Measurements from ENCODE around the gene ITPK1.

ITPK1 gene

GRCh38 chr14:93079321-93079720 is 36.4 kb downstream of the ITPK1 start:
- no peak for TF ChIP-seq ZFX (IDR thresholded peaks at IDR 0.05)
- no peak for TF ChIP-seq CTCF (conservative IDR thresholded peaks at IDR 0.05)

GRCh38 chr14:93078870-93079269 is 36.9 kb downstream of the ITPK1 start:
- no peak overlapping the region for H3K27ac ChIP-seq
- no peak for TF ChIP-seq CTCF (conservative IDR thresholded peaks at IDR 0.05)
- TF ChIP-seq ZFX (IDR thresholded peaks at IDR 0.05): no peak

More at GRCh38 chr14:93079321-93079720, 36.4 kb downstream of the ITPK1 start:
- no peak overlapping the region for H3K27ac ChIP-seq

- TF ChIP-seq CTCF (conservative IDR thresholded peaks at IDR 0.05): no peak
- TF ChIP-seq ZFX (IDR thresholded peaks at IDR 0.05): no peak
- no peak overlapping the region for H3K27ac ChIP-seq
Measured at GRCh38 chr14:93076755-93077154, 39.0 kb downstream of the ITPK1 start.

- no peak for TF ChIP-seq CTCF (conservative IDR thresholded peaks at IDR 0.05)
- no peak for TF ChIP-seq ZFX (IDR thresholded peaks at IDR 0.05)
- no peak overlapping the region for H3K27ac ChIP-seq
Measured at GRCh38 chr14:93075891-93076290, 39.8 kb downstream of the ITPK1 start.

- no peak overlapping the region for H3K27ac ChIP-seq
- TF ChIP-seq CTCF (conservative IDR thresholded peaks at IDR 0.05): no peak
- no peak for TF ChIP-seq ZFX (IDR thresholded peaks at IDR 0.05)
Measured at GRCh38 chr14:93073910-93074769, 41.6 kb downstream of the ITPK1 start.

GRCh38 chr14:93073358-93073707 is 42.4 kb downstream of the ITPK1 start:
- H3K27ac ChIP-seq: no peak overlapping the region
- no peak for TF ChIP-seq CTCF (conservative IDR thresholded peaks at IDR 0.05)
- no peak for TF ChIP-seq ZFX (IDR thresholded peaks at IDR 0.05)

GRCh38 chr14:93072659-93073357 is 42.9 kb downstream of the ITPK1 start:
- H3K27ac ChIP-seq: no peak overlapping the region
- no peak for TF ChIP-seq ZFX (IDR thresholded peaks at IDR 0.05)
- TF ChIP-seq CTCF (conservative IDR thresholded peaks at IDR 0.05): no peak
